Gastroesophageal sphincter (tissue), 4 donors: ENCODE results near the gene IFNL3. TPM values are rescaled to one million over a fixed set of nuclear protein-coding genes. Genes with fewer than 3 reads are reported as not detected.
"Not testable (repeated sequence)": the region's sequence is repeated elsewhere in the genome, so short reads cannot be mapped to it uniquely, and the experiment has no call there.

Experiments
- ATAC-seq: fragments of 150-250 bp; one replicate; pipeline ENCODE4 v1.9.1; 2016; ENCODE audit warnings: mild to moderate bottlenecking, moderate library complexity
- H3K27ac ChIP-seq, 4 donors: fragments of 200-600 bp; sonication (generic) in 3 of 4; 1 replicate in 3 of 4; 2 replicates in 1 of 4; pipeline ENCODE4 v1.5.1; 2016 to 2019
- H3K27me3 ChIP-seq: fragments of 200-600 bp; sonication (generic); one replicate; pipeline ENCODE4 v1.5.1; 2019
- H3K36me3 ChIP-seq, 2 donors: fragments of 200-600 bp; sonication (generic); one replicate each; pipeline ENCODE4 v1.5.1; 2019; ENCODE audit warnings: control low read depth in 1 of 2
- H3K4me1 ChIP-seq, 3 donors: fragments of 200-600 bp; sonication (generic); 1 replicate in 2 of 3; 2 replicates in 1 of 3; pipeline ENCODE4 v1.5.1; 2016 to 2019; ENCODE audit warnings: control low read depth in 2 of 3
- H3K4me3 ChIP-seq, 2 donors: fragments of 200-600 bp; sonication (generic); one replicate each; pipeline ENCODE4 v1.5.1; 2019; ENCODE audit warnings: mild to moderate bottlenecking in 1 of 2, moderate library complexity in 1 of 2
- H3K9me3 ChIP-seq, 3 donors: fragments of 200-600 bp; sonication (generic); one replicate each; pipeline ENCODE4 v1.5.1; 2017 to 2019; ENCODE audit warnings: control low read depth in 2 of 3
- EP300 ChIP-seq: sonication (generic); formaldehyde crosslinking; IDR thresholded peaks from one replicate; pipeline ENCODE4 v1.6.1; 2017; ENCODE audit warnings: antibody characterized with exemption, mild to moderate bottlenecking
- POLR2A ChIP-seq, 2 donors: fragments of 450-650 bp; IDR thresholded peaks; one replicate each; pipeline ENCODE4 v1.6.1; 2017; ENCODE audit warnings: antibody characterized with exemption in 2 of 2, mild to moderate bottlenecking in 2 of 2, moderate library complexity in 1 of 2
- POLR2AphosphoS5 ChIP-seq: sonication (generic); formaldehyde crosslinking; IDR thresholded peaks from one replicate; pipeline ENCODE4 v1.6.1; 2017; ENCODE audit warnings: antibody characterized with exemption
- WGBS, 2 donors: methylation state at CpG; one replicate each; pipeline ENCODE4 v1.1.5; 2018; ENCODE audit warnings: low coverage in 1 of 2; 5-methylcytosine and 5-hydroxymethylcytosine counted together
- total RNA-seq, 4 donors: library from RNA; depleted of rRNA; stranded (reverse); fragments of >200 nt; gene quantifications; one replicate each; pipeline ENCODE4 v1.1.0, GENCODE V29; 2016
- TF ChIP-seq, protein P1 (sequence below), 4 experiments: fragments of 200-600 bp in 2 of 4; fragments of 450-650 bp in 2 of 4; sonication (generic) in 1 of 4; IDR thresholded peaks; one replicate each; pipeline ENCODE4 v1.5.1; 2017 to 2019; ENCODE audit warnings: antibody characterized with exemption in 4 of 4, mild to moderate bottlenecking in 2 of 4, moderate library complexity in 2 of 4

The IFNL3 gene
- total RNA-seq, 4 donors from 2014 or later = not detected

DNA sequence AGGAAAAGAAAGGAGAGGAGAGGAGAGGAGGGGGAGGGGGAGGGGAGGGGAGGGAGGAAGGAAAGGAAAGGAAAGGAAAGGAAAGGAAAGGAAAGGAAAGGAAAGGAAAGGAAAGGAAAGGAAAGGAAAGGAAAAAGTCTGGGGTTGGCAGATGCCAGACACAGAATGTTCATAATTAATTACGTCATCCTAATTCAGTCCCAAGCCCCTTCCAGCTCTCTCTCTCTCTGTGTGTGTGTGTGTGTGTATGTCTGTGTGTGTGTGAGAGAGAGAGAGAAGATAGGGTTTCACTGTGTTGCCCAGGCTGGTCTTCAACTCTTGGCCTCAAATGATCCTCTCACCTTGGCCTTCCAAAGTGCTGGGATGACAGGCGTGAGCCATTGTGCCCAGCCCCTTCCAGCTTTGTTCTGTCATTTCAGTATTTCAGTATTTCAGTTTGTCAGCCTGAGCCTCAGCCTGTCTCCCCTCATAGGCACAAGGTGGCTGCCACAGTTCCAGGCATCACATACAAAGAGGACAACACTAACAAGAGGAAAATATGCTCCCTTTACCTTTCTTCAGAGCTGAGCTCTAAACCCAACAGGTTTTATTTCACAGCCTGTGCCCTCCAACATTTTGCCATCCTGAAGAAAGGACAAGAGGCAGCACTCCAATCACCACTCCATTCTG, 14.6 kb downstream of the IFNL3 start:
- WGBS, 2 donors = 52 to 62% methylated on average over 2 of the region's 2 CpGs
- TF ChIP-seq EP300 (no peak), POLR2AphosphoS5 (no peak)
- TF ChIP-seq, protein P1, sequence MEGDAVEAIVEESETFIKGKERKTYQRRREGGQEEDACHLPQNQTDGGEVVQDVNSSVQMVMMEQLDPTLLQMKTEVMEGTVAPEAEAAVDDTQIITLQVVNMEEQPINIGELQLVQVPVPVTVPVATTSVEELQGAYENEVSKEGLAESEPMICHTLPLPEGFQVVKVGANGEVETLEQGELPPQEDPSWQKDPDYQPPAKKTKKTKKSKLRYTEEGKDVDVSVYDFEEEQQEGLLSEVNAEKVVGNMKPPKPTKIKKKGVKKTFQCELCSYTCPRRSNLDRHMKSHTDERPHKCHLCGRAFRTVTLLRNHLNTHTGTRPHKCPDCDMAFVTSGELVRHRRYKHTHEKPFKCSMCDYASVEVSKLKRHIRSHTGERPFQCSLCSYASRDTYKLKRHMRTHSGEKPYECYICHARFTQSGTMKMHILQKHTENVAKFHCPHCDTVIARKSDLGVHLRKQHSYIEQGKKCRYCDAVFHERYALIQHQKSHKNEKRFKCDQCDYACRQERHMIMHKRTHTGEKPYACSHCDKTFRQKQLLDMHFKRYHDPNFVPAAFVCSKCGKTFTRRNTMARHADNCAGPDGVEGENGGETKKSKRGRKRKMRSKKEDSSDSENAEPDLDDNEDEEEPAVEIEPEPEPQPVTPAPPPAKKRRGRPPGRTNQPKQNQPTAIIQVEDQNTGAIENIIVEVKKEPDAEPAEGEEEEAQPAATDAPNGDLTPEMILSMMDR (IDR thresholded peaks at IDR 0.05) = no peak
- no peak for ATAC-seq

DNA sequence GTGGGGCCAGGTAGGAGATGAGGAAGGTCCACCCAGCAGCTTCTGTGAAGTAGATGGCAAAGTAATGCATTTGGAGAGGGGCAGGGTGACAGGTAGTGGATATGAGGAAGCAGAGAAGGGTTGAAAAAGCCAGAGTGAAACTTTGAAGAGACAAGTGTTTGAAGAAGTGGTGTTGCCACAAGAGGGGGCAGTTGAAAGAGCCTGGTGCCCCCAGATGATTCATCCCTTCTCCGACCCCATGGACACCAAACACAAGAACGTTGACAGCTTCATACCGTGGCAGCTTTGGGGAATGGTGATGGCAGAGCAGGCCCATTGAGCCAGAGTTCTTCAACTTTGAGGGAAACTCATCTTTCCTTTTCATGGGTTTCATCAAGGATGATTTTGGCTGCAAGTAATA, 19.9 kb downstream of the IFNL3 start:
- Histone ChIP-seq H3K27ac (no peak overlapping the region), H3K9me3 (no peaks in the 10 kb centered on the region), H3K4me1 (no peaks in the 10 kb centered on the region), H3K4me3 (no peak overlapping the region), H3K27me3 (peaks cover 62% of the 10 kb centered on the region), H3K36me3 (no peaks in the 10 kb centered on the region)
- 6 to 40% methylated on average over 1 to 3 of the region's 3 CpGs for WGBS, 2 donors
- TF ChIP-seq EP300 (no peak), POLR2A (IDR thresholded peaks at IDR 0.05) (no peak), POLR2AphosphoS5 (no peak)
- TF ChIP-seq, protein P1 (IDR thresholded peaks at IDR 0.05) = no peak
- no peak for ATAC-seq

More for the DNA sequence above, 14.6 kb downstream of the IFNL3 start:
- Histone ChIP-seq H3K36me3 (no peaks in the 10 kb centered on the region), H3K4me1 (no peaks in the 10 kb centered on the region), H3K9me3 (peaks cover 0 to 7% (median 0%) of the 10 kb centered on the region in 3 donors), H3K27me3 (peaks cover 51% of the 10 kb centered on the region), H3K4me3 (no peak overlapping the region), H3K27ac (no peak overlapping the region)

DNA sequence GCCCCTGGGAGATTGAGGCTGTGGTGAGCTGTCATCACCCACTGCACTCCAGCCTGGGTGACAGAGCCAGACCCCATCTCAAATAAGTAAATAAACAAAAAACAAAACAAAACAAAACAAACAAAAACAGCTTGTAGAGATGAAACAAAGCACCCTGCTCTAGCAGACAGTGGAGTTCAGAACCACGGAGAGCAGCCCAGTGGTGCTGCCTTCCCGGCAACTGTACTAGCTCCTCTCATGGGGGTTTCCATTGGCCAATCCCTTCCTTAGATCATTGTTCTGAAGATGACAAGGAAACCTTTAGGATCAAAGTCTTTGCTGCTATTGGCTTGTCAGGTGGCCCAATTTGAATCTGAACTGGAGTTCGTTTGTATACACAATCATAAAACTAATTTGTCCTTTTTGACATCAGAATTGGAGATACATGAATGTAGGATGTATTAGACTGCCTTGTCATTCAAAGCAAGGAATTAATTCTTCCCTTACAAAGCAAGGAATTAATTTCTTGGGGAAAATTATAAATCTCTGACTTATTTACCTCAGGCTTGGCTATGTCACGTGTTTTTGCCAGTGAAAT, 21.0 kb downstream of the IFNL3 start:
- H3K27ac ChIP-seq = no peak overlapping the region
- H3K36me3 ChIP-seq = no peaks in the 10 kb centered on the region
- no peak for ATAC-seq
- TF ChIP-seq POLR2AphosphoS5 (no peak), EP300 (no peak), POLR2A (IDR thresholded peaks at IDR 0.05) (no peak)
- TF ChIP-seq, protein P1 (IDR thresholded peaks at IDR 0.05) = no peak
- no peaks in the 10 kb centered on the region for H3K9me3 ChIP-seq
- 17 to 19% methylated on average over 3 to 4 of the region's 4 CpGs for WGBS, 2 donors
- no peak overlapping the region for H3K4me3 ChIP-seq
- peaks cover 73% of the 10 kb centered on the region for H3K27me3 ChIP-seq
- H3K4me1 ChIP-seq = no peaks in the 10 kb centered on the region

DNA sequence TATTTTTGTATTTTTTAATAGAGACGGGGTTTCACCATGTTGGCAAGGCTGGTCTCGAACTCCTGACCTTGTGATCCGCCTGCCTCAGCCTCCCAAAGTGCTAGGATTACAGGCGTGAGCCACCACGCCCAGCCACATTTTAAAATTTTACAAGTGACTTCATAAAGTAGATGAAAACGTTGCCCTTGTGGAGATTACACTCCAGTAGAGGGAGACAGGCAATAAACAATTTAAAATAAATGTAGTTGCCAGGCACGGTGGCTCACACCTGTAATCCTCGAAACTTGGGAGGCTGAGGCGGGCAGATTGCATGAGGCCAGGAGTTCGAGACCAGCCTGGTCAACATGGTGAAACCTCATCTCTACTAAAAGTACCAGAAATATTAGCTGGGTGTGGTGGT, 25.7 kb downstream of the IFNL3 start:
- H3K36me3 ChIP-seq, H3K4me3 ChIP-seq, H3K27ac ChIP-seq, H3K4me1 ChIP-seq, ATAC-seq: not testable (repeated sequence)
- 59 to 60% methylated on average over 1 to 8 of the region's 10 CpGs for WGBS, 2 donors
- H3K9me3 ChIP-seq = peaks cover 0 to 32% (median 0%) of the 10 kb centered on the region in 3 donors
- peaks cover 88% of the 10 kb centered on the region for H3K27me3 ChIP-seq

DNA sequence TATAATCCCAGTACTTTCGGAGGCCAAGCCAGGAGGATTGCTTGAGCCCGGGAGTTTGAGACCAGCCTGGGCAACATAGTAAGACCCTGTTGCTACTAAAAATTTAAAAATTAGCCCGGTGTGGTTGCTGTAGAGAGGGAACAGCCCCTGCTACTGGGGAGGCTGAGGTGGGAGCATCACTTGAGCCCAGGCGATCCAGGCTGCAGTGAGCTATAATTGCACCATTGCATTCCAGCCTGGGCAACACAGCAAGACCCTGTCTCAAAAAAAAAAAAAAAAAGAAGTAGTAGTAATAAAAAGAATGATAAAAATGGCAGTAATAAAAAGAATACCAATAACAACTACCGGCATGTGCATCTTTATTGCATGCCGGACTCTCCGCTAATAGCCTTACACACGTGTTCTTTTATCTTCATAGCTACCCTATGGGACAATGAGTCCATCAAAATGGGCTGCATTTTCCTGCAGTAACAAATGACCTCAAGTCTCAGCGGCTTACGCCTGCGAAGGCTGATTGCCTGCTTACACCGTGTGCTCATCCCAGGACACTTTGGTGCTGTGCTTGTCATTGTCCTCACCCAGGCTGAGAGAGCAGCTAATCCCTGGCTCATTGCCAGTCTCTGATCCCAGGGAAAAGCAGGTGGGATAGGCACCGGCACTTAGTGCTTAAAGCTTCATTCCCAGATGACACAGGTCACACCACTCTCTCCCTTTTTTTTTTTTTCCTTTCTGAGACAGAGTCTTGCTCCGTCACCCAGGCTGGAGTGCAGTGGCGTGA, 26.4 kb downstream of the IFNL3 start:
- Histone ChIP-seq H3K27ac (no peak overlapping the region), H3K9me3 (peaks cover 0 to 32% (median 0%) of the 10 kb centered on the region in 3 donors), H3K4me3 (no peak overlapping the region), H3K4me1 (no peaks in the 10 kb centered on the region), H3K27me3 (peaks cover 88% of the 10 kb centered on the region), H3K36me3 (no peaks in the 10 kb centered on the region)
- ATAC-seq = no peak
- 67 to 78% methylated on average over 6 to 12 of the region's 15 CpGs for WGBS, 2 donors
- no peak for TF ChIP-seq POLR2A (IDR thresholded peaks at IDR 0.05)
